HG03139 (cell line): ENCODE results near the gene KCND3.
"Not testable (repeated sequence)": the region's sequence is repeated elsewhere in the genome, so short reads cannot be mapped to it uniquely, and the experiment has no call there.

Source experiments
- ATAC-seq: cut with Tn5 transposase; IDR thresholded peaks from one replicate; pipeline ENCODE4 v1.9.1; 2021; ENCODE audit not compliant: unreplicated experiment

KCND3 gene

DNA sequence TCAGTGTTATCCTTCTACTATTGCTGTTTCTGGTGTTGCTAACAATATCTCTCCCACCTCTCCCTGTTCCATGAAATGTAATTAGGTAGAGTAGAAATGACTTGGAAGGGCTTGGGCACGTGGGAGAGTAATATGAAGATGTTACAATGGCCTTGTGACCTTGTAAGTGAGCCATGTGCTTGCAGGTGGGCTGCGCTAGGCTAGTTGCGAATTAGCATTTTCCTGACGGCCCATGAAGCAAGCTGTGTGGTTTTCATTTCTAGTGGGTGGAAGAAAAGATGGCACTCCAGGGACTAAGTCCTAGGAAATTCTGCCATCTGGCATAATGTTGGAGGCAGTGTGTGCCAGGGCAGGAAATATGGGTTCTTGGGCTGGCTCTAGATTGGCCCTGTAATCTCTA, 241.5 kb downstream of the KCND3 start:
- no peak for ATAC-seq

DNA sequence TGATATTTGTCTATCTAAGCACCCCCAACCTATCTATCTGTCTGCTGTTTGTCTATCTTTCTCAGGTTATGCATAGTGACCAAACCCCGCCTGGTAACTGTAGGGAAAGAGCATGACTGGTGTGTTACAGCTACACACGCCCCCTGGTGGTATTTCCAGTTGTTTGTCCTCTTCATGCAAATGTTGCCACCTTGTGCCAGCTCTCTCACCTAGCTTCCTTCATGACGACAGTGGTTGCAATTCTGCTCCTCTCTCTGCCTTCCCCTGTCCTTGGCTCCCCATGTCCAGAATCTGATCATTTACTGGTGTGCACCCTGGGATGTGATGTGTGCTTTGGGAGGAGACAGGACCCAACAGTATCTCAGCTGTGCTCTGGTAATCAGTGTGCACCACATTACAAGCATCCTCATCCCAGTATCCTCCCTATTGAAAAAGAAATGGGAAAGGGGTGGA, 242.2 kb downstream of the KCND3 start:
- peak; percentile 54 for ATAC-seq

DNA sequence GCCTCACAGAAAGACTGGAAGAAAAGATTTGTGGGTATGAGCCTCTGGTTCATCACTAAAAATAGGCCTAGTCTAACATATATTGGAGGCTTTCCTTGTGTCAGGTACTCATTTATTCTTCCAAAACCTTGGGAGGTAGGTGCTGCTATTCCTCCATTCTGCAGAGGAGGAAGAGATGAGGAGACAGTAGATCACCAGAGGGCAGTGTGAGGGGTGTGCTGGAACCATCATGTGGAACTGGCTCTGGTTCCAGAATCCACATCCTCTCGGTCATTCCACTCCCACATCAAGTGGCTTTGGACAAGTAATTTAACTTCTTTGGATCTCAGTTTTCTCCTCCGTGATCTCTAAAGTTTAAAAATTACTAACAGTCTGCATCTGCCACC, 242.9 kb downstream of the KCND3 start:
- ATAC-seq = no peak

DNA sequence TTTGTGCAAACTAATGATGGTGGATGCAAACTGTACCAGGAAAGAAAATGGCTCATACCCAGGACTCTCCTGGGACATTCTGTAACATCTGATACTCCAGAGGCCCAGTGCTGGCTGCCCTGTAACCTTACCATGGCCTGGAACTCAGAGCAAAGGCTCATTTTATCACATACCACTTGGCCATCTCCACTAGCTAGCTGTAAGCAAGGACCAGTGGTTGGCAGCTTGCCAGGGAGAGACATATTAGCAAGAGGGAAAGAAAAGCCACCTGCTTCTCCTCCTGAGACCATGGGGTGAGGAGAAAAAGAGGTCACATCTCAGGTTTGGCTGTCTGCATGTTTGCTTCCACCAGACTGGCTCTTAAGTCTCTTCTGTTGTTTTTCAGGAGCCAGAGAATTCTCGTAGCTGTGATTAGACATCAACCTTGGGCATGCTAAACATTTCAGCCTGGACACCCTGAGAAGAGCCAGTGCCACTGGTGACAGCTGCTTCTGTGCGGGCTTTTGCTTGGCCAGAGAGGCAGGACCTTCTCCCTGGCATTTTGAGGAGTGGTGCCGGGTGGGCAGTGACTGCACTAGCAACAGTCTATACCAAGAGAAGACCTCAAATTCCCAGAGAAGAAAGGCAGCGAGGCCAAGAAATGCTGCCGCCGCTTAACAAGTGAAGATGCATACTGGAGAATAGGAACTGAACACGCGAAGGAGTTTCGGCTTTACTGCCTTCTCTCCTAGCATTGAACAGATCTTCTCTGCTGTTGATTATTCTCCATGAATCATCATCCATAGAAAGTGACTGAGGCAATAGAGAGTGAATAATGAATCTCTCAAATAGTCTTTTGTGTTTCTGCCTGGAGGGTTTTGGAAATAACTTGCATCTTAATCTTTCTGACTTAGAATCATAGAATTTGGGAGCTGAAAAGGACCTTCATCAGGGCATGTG, 243.5 kb downstream of the KCND3 start:
- ATAC-seq = no peak

DNA sequence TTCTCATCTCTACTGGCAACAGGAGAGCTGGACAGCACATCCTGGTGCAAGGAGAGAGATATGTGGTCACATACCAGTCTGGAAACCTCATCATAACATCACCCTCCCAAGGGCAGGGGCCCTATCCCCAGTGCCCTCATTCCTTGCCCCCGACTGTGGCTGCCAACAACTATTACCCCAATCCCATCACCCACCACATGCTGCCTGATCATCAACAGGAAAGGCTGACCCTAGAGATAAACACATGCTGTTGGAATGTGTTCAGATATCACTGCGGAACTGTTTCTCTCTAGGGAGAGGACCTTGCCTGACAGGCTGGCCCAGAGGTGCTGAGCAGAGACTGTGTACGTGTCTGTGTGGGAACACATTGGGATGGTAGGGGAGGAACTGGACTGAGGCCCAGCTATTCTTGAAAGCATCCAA, 245.8 kb downstream of the KCND3 start:
- ATAC-seq = no peak

DNA sequence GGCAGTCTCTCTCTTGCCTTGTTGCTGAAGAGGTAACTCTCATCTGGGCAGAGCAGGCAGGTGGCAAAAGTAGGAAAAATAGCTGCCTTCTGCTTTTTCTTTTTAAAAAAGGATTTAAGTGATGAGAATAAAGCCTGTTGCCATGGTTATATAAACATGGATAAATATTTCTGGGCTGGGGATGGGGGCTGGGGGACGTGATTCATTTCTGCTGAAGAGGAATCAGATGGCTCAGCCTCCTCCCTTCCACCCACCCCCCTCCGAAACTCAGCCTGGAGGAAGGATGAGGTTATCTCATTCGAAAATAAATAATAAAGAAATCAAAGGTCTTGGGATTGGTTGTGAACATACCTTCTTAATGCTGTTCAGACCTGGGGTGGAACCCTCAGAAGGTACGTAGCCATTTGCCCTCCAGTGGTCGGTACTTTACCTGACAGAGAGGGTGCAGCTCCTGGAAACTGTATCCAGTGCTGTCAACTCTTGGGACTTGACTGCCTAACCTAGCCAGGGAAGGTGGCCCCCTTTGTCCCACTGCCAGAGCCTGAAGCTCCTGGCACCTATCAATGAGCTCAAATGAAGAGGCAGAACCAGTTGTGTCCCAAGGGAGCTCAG, 246.4 kb downstream of the KCND3 start:
- no peak for ATAC-seq

DNA sequence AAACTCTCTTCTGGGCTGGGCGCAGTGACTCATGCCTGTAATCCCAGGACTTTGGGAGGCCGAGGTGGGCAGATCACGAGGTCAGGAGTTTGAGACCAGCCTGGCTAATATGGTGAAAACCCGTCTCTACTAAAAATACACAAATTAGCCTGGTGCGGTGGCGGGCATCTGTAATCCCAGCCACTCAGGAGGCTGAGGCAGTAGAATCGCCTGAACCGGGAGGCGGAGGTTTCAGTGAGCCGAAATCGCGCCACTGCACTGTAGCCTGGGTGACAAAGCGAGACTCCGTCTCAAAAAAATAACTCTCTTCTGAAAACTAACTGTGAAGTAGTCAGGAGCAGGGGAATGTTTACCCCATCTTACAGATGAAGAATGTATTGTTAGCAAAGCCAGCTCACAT, 247.2 kb downstream of the KCND3 start:
- ATAC-seq = not testable (repeated sequence)

DNA sequence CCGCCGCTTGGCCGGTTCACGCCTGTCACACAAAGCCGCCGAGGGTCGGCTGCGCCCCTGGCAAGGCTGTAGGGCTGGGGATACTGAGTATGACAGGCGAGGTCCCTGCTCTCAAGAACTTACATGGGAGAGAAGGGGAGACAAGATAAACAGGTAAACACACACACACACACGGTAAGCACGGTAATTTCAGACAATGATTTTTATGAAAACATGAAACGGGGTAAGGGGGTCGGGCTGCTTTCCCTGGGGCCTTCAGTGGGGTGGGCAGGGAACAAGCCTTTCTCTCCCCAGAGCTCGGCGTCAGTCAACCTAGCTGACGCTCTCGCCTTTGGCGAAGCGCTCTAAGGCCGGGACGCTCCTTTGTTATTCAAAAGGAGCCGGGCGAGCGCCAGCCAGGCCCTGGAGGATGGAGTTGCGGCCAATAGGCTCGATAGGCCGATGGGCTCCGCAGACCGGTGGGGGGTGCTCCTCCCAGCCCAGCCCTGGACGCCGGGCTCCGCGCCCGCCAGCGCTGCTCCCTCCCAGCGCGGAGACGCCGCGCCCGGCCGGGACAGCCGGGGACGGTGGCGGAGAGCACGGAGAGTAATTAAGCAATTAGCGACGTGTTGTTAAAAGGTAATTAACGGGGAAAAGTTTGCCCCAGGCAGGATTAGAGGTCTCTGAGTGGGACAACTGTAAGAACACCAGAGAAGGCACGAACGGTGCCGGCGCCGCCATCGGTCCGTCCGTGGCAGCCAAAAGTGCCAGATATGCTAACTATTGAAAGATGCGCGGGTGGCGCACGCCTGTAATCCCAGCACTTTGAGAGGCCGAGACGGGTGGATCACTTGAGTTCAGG, 249.3 kb downstream of the KCND3 start:
- ATAC-seq = no peak

DNA sequence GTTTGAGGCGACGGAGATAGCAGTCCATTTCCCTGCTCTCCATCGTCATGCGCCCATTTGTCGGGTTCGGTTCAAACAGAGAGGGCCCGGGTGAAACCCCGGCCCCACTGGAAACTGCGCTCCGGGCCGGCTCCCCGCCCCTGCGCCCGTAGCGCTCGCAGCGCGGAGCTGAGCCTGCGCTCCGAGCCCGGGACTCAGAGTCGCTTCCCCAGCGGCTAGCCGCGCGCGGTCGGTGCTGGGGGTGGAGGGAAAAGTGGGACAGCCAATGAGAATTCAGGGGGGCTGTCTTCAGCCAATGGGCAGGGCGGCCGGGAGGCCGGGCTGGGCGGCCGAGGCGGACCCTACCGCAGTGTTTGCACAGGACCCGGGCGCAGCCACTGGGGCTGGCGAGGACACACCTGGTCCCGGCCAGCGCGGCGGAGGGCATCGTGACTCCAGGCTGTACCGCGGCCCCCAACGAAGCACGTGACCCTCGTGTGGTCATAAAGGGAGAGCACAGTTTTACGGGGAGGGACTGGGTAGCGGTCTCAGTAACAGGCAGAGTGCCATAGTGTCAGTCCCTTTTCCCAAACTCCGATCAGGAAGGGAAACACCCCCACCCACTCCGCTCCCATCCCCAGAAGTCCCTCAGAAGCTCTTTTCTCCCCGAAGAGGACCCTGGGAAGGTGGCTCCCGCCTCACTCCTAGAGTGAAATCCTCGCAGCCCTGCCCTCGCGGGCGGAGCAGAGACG, 250.1 kb downstream of the KCND3 start, which contains the start of gene INKA2:
TSS of gene INKA2 (minus strand) at position 202 of the 731 bp plus-strand sequence. CDS start at position 49, 153 bp downstream.
- peak; percentile 80 for ATAC-seq

DNA sequence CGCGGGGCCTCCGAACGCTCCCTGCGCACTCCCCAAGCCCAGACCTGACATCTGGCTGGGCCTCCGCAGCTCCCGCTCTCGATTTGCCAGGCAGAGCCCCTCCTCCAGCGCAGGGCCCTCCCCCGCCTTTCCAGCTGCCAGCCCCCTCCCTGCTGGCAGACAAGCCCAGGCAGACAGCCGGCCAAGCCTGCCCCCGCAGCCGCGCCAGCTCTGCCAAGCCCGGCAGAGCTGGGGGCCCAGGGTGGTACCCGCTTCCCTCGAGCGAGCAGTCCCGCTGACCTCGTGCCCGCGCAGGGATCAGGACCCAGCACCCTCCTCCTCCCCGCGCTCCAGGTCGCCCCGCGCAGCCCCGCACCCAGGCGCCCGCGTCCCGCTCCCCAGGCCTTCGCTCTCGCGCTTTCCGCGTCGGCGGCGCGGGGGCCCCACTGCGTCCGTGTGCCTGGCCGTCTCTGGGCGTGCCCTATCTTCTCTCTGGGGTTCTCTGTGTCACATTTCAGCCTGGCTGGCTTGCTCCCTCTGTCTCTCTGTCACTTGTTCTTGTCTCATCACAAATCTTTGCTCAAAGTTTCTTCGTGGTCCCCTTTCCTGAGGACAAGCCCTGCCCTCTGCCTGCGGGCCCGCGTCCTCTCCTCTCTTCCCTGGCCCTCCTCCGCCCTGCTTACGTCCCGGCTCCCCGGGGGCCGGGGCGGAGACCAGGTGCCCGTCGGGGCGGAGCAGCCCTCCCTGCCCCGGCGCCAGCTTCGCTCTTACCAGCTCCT, 250.9 kb downstream of the KCND3 start:
- peak; percentile 39 for ATAC-seq

DNA sequence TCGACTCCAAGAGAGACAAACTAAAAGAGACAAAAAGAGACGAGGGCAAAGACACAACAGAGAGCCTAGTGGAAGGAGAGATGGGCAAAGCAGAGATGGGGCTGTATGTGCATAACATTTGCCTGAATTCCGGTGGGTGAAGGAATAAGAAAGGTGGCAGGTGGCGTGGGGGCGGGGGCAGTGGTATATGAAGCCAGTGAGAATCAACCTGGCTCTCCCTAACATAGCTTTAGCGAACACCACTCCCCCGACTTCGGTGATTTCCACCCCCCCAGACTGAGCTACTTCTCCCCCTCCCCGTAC, 251.4 kb downstream of the KCND3 start:
- ATAC-seq = no peak

DNA sequence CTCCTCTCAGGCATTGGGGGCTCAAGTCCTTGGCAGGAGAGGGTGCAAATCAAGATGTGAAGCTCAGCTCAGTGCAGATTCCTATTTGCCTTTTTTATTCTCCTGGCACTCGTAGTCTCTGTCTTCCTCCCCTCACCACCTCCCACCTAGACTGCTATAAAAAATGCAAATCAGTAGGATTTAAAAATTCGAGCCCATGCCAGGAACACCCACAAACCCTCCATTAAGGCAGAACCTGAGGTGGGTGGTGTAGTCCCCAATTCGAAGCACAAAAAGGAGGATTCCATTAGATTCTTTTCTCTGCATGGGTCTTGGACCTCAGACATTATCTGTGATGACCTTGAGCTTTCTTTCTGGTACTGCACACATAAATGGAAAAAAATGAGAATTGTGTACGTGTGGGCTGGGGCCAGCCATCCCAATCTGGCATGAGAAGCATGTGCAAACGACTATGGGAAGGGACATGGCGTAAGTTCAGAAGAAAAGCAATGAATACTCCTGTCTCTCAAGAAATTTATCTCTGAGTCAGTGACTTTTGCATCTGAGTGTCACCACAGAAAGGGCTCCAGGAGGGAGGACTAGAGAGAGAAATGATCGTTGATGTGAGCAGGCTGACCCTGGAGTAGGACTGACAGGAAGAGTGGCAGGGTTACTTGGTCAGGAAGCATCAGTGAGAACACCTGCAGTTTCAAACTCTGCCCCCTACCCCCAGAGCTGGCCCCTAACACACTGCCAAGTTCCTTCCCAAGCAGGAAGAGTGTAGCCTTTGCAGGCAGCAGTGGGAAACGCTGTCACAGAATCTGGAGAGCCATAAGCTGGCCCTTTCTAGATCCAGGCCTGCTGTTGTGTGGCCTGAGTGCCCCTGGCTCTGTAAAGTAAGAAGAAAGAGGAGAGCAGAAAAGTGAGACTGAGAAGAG, 252.0 kb downstream of the KCND3 start:
- no peak for ATAC-seq

DNA sequence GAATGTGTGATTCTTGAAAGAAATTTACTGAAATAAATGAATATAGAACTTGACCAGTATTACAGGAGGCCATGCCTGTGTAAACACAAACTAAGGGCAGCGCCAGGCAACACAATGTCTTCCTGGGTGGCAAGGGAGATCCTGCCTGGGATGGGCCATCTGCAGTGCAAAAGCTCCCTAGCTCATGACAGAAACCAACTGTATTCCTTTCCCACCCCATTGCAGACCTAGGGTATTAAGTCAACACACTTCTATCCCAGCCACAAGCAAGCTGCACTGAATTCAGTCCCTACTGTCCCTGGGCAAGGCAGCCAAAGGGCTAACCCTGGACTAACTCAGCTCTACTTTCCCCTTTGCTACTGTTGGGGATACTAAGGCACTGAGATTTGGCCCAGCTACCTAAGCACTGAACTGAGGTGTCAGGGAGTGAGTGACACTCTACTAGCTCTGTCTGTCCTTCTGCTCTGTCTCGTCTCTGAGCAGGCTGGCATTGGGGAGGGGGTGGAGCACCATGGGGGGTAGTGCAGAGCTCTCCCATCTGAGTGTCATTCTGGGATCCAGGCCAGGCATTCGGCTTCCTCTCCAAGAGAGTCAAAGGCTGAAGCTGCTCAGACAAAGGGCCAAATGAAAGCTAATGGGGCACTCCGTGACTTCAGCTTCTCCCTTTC, 252.8 kb downstream of the KCND3 start:
- no peak for ATAC-seq

DNA sequence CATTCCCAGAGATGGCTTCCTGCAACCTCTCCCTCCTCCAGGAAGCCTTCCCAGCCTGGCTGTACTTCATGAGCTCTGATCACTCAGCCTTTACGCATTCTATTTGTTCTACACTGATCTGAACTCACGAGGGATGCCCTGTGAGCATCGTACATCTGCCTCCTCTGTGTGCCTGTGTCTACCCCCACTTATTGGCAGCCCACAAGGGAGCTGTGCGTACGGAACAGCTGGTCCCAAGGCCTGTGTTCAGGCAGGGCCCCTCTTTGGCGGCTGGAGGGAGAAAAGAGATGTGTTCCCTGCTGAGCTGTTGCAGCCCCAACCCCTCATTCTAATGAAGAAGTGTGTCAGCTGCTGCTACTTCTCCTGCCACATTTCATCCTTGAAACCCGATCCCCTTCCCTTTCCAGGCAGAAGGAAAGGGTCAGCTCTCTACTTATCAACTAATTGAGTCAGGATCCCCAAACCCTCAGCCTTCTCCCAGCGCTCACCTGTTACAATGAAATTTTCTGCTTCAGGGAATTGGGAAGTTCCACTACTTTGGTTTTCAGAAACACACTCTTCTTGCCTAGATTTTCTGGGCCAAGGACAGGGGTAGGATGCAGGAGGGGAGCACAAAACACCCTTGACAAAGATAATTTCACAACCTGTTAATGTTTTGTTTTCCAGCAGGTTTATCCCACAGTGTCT, 253.5 kb downstream of the KCND3 start:
- ATAC-seq = no peak

DNA sequence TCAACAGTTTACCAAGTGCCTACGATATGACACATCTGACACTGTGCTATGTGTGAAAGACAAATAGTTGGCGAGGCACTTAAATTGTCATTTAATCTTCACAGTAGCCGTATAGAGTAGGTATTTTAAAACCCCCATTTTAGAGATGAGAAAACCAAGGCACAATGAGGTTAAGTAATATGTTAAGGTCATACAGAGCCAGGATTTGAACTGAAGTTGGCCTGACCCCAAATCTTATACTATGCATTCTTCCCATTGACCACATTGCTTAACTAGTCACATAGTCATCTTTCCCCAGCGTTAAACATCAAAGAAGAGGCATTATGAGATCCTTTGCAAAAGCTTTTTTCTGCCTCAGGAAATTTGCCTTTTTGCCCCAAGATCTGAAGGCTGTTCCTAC, 254.1 kb downstream of the KCND3 start:
- no peak for ATAC-seq

DNA sequence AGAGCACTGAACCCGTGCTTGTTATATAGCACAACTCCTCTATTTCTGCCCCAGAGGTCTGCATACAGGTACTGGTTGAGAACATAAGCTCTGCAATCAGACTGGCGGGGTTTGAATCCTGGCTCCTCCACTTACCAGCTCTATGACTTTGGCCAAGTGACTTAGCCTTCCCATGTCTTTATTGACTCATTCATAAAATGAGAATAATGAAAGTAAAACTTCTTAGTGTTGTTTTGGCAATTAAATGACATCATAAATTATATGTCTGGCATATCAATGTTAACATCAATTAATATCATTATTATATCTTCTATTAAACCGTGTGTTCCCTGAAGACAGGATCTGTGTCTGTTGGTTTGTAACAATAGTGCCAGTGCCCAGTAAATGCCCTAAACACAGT, 254.6 kb downstream of the KCND3 start:
- no peak for ATAC-seq

DNA sequence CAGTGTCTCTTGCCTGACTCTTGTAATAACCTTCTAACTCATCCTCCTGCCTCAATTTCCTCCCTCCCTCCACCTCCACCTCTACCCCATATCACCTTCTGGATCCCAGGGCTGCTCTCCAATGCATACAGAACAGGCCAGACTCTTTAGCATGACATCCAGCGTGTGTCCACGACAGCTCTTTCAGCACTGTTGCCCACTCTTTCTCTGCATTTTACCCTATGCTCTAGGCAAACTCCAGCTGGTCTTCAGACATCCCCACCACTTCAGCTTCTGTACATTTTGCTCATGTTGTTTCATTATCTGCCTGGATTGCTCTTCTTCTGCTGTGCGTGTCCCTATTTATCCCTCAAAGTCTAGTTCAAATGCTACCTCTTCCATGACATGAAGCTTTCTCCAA, 255.0 kb downstream of the KCND3 start:
- no peak for ATAC-seq

DNA sequence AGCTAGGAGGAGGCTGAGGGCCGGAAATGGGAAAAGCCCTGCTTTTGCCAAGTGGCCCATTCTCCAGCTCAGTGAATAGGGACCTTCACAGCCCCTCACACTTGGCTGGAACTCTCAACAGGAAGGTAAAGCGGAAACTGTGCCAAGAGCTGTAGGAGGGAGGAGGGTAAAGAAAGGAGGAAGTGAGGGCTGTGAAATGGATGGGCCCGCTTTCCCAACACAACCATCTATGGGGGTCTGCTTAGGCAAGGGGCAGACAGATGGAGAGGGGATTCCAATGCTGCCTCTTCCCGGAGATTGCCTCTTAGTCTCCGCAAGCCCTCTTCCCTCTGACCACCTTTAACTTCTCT, 255.5 kb downstream of the KCND3 start:
- ATAC-seq = no peak
